Effector memory CD4-positive, alpha-beta T cell (primary cell): Measurements from ENCODE around the gene TM6SF1.
"Not testable (repeated sequence)": the region's sequence is repeated elsewhere in the genome, so short reads cannot be mapped to it uniquely, and the experiment has no call there.

Experiments
- DNase-seq, 3 donors: peaks; one replicate each; pipeline ENCODE4 v3.0.0-alpha.2; 2020
- H3K27ac ChIP-seq: 2 replicates; pipeline ENCODE4 v1.7.0; 2013; ENCODE audit warnings: mild to moderate bottlenecking, low read length, moderate library complexity; ENCODE audit not compliant: insufficient read depth, poor library complexity, severe bottlenecking
- H3K27me3 ChIP-seq: replicated peaks from 2 replicates; pipeline ENCODE4 v1.7.0; 2013; ENCODE audit warnings: mild to moderate bottlenecking, low read length; ENCODE audit not compliant: insufficient read depth, control insufficient read depth, poor library complexity, severe bottlenecking
- H3K36me3 ChIP-seq: 2 replicates; pipeline ENCODE4 v1.7.0; 2013; ENCODE audit warnings: mild to moderate bottlenecking, low read length, moderate library complexity; ENCODE audit not compliant: control insufficient read depth, insufficient read depth
- H3K4me1 ChIP-seq: 2 replicates; pipeline ENCODE4 v1.7.0; 2013; ENCODE audit warnings: low read length, mild to moderate bottlenecking; ENCODE audit not compliant: control insufficient read depth, insufficient read depth, poor library complexity, severe bottlenecking
- H3K4me3 ChIP-seq: 2 replicates; pipeline ENCODE4 v1.7.0; 2013; ENCODE audit warnings: low read length, low read depth, mild to moderate bottlenecking; ENCODE audit not compliant: insufficient read depth, poor library complexity, severe bottlenecking
- H3K9me3 ChIP-seq: 2 replicates; pipeline ENCODE4 v1.7.0; 2013; ENCODE audit warnings: mild to moderate bottlenecking, low read length, moderate library complexity; ENCODE audit not compliant: control insufficient read depth

TM6SF1 gene

DNA sequence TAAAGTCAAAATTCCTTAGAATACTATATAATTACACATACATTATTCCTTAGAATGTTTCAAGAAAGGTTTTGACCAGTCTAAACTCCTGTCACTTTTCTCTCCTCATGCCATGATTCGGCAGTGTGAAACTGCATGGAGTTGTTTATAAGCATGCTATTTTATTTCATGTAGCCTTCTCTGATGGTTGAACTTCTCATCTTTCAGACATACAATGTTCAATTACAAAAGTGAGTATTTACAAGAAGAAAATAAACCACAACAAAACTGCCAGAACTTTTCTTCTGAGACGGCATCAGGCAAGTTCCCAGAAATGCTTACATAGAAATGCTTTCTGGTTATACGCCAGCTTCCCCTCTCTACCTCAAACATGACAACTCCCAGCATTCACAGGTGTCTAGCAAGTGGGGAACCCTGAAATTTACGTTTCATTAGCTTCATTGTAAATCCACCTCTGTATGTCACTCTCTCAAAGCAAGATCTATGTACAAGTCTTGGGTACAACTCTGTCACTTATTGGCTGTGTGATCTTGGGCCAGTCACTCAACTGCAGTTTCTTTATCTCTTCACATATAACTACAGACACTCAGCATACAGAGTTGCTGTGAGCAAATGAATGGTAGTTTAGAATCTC is 57.4 kb downstream of the TM6SF1 start:
- DNase-seq, result no peak
- H3K27ac ChIP-seq, result no peak overlapping the region
- no peak overlapping the region for H3K4me3 ChIP-seq
- no peaks in the 10 kb centered on the region for H3K36me3 ChIP-seq
- H3K4me1 ChIP-seq, result no peaks in the 10 kb centered on the region
- H3K27me3 ChIP-seq, result no peaks in the 10 kb centered on the region
- no peaks in the 10 kb centered on the region for H3K9me3 ChIP-seq

GRCh38 chr15:83166218-83166617 is 58.8 kb downstream of the TM6SF1 start:
- Histone ChIP-seq H3K36me3 (no peaks in the 10 kb centered on the region), H3K27me3 (no peaks in the 10 kb centered on the region), H3K27ac (no peak overlapping the region), H3K4me3 (no peak overlapping the region), H3K9me3 (no peaks in the 10 kb centered on the region), H3K4me1 (no peaks in the 10 kb centered on the region)
- no peak for DNase-seq

DNA sequence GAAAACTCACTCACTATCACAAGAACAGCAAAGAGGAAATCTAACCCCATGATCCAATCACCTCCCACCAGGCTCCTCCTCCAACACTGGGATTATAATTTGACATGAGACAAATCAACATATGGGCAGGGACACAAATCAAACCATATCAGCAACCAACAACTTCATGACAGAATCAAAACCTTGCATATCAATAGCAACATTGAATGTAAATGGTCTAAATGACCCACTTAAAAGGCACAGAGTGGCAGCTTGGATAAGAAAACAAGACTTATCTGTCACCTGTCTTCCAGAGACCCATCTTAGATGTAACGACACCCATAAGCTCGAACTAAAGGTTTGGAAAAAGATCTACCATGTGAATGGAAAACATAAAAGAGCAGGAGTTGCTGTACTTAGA is 59.4 kb downstream of the TM6SF1 start:
- H3K27me3 ChIP-seq, result no peaks in the 10 kb centered on the region
- no peak overlapping the region for H3K4me3 ChIP-seq
- H3K36me3 ChIP-seq, result no peaks in the 10 kb centered on the region
- H3K9me3 ChIP-seq, result no peaks in the 10 kb centered on the region
- no peak overlapping the region for H3K27ac ChIP-seq
- H3K4me1 ChIP-seq, result no peaks in the 10 kb centered on the region
- no peak for DNase-seq

DNA sequence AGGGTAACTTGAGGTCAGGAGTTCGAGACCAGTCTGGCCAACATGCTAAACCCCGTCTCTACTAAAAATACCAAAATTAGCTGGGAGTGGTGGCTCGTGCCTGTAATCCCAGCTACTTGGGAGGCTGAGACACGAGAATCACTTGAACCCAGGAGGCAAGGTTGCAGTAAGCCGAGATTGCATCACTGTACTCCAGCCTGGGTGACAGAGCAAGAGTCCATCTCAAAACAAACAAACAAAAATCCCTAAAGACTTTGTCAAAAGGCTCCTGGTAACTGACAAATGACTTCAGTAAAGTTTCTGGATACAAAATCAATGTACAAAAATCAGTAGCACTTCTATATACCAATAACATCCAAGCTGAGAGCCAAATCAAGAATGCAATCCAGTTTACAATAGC is 62.1 kb downstream of the TM6SF1 start:
- H3K9me3 ChIP-seq, DNase-seq, H3K4me3 ChIP-seq, H3K27ac ChIP-seq, H3K4me1 ChIP-seq, H3K36me3 ChIP-seq, H3K27me3 ChIP-seq: not testable (repeated sequence)

- Histone ChIP-seq H3K27me3 (no peaks in the 10 kb centered on the region), H3K4me1 (no peaks in the 10 kb centered on the region), H3K36me3 (no peaks in the 10 kb centered on the region), H3K9me3 (no peaks in the 10 kb centered on the region), H3K4me3 (no peak overlapping the region), H3K27ac (no peak overlapping the region)
- DNase-seq, result no peak
Measured at GRCh38 chr15:83170474-83171165, 63.2 kb downstream of the TM6SF1 start.

- no peaks in the 10 kb centered on the region for H3K36me3 ChIP-seq
- H3K4me3 ChIP-seq, result no peak overlapping the region
- DNase-seq, result no peak
- H3K27me3 ChIP-seq, result no peaks in the 10 kb centered on the region
- no peaks in the 10 kb centered on the region for H3K4me1 ChIP-seq
- no peak overlapping the region for H3K27ac ChIP-seq
- no peaks in the 10 kb centered on the region for H3K9me3 ChIP-seq
Measured at GRCh38 chr15:83174891-83175290, 67.4 kb downstream of the TM6SF1 start.

GRCh38 chr15:83178390-83178789 is 70.9 kb downstream of the TM6SF1 start:
- H3K27ac ChIP-seq, result no peak overlapping the region
- no peak for DNase-seq
- no peaks in the 10 kb centered on the region for H3K9me3 ChIP-seq
- H3K36me3 ChIP-seq, result no peaks in the 10 kb centered on the region
- H3K27me3 ChIP-seq, result no peaks in the 10 kb centered on the region
- no peaks in the 10 kb centered on the region for H3K4me1 ChIP-seq
- no peak overlapping the region for H3K4me3 ChIP-seq

DNA sequence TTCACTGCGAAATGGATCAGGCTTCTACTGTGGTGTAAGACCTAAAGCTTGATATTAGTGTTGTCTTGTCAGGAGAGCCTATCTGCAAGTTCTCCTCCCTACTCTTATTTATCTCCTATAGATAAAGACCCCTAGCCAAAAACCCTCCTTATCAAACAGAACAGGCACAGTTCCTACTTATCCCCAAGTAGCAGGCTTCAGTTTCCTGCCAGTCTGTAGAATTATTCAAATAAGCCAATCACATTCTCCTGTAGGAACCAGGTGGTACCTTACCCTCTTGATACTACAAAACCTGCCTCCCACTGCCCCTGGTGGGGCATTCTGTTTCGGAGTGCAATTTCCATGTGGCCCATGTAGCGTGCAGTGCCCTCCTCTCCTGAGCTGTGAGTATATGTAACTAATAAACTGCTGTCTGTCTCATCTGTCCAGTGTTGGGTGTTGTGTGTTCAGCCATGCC is 71.5 kb downstream of the TM6SF1 start:
- Histone ChIP-seq H3K4me1 (no peaks in the 10 kb centered on the region), H3K36me3 (no peaks in the 10 kb centered on the region), H3K27ac (no peak overlapping the region), H3K27me3 (no peaks in the 10 kb centered on the region), H3K4me3 (no peak overlapping the region), H3K9me3 (no peaks in the 10 kb centered on the region)
- DNase-seq, result no peak

- H3K27me3 ChIP-seq, result no peaks in the 10 kb centered on the region
- no peaks in the 10 kb centered on the region for H3K4me1 ChIP-seq
- H3K4me3 ChIP-seq, result no peak overlapping the region
- DNase-seq, result no peak
- no peak overlapping the region for H3K27ac ChIP-seq
- H3K9me3 ChIP-seq, result no peaks in the 10 kb centered on the region
- H3K36me3 ChIP-seq, result no peaks in the 10 kb centered on the region
Measured at GRCh38 chr15:83185561-83185960, 78.1 kb downstream of the TM6SF1 start.
